GM18505 (cell line): Measurements from ENCODE around the gene HOXD10.

Experiments
- ATAC-seq: cut with Tn5 transposase; IDR thresholded peaks from one replicate; pipeline ENCODE4 v1.9.1; 2021; ENCODE audit not compliant: unreplicated experiment
- POLR2A ChIP-seq: IDR thresholded peaks from 4 replicates; pipeline ENCODE4 v1.6.1; 2011; ENCODE audit warnings: borderline replicate concordance; ENCODE audit not compliant: insufficient read depth, insufficient read length; ENCODE audit errors: extremely low read depth

HOXD10 gene

GRCh38 chr2:176079831-176080539, 36.6 kb upstream of the HOXD10 start:
- ATAC-seq: no peak
- no peak for TF ChIP-seq POLR2A

DNA sequence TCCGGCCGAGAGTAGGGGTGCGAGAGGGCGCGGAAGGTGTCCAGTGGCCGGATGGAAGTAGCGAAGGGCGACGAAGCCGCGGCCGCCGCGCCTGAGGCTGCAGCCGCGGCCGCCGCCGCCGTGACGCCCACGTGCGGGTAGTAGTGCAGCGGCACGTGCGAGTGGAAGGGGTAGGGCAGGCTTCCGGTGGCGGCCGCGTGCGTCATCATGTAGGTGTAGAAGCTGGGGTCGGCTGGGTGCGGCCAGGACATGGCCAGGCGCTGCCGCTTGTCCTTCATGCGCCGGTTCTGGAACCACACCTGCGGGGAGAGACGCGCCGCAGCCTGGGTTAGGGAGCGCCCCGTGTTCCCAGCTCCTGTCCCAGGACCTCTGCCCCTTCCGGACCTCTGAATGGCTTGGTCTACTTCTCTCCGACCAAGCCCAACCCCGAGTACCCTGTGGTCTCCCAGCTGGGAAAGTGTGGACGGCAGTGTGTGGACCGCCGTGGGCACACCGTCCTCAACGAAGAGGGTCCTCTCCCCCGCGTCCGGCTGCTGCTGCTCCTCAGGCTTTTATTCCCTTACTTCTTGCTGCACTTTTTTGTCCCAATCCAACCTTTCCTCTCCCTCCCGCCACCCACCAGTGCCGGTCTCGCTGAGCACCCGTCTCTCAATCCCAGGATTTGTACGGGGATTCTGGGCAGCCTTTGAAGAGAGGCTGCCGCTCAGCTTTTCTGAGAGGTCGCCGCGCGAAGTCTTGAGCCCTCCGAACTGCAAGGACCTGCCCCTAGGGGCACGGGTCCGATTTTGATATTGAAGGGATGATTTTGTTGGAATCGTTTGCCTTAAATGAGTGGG, 35.8 kb upstream of the HOXD10 start:
- ATAC-seq: no peak
- no peak for TF ChIP-seq POLR2A

GRCh38 chr2:176081376-176081836, 35.2 kb upstream of the HOXD10 start:
- no peak for TF ChIP-seq POLR2A
- no peak for ATAC-seq

- no peak for TF ChIP-seq POLR2A
- no peak for ATAC-seq
Observed at GRCh38 chr2:176081837-176082524, 34.6 kb upstream of the HOXD10 start.

DNA sequence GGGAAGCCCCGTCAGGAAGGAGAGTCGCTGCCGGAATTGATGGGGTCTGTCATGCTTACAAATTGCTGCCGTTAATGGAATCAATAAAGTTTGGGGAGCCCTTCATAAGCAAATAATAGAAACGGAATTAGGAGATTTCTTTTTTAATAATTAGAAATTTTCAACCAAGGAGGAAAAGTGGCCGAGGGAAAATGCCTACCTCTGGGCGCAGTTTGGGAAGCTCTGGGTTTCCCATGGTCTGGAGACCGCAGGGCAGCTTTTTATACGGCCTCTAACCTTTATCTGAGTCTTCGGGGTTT, 34.1 kb upstream of the HOXD10 start:
- no peak for ATAC-seq
- no peak for TF ChIP-seq POLR2A

DNA sequence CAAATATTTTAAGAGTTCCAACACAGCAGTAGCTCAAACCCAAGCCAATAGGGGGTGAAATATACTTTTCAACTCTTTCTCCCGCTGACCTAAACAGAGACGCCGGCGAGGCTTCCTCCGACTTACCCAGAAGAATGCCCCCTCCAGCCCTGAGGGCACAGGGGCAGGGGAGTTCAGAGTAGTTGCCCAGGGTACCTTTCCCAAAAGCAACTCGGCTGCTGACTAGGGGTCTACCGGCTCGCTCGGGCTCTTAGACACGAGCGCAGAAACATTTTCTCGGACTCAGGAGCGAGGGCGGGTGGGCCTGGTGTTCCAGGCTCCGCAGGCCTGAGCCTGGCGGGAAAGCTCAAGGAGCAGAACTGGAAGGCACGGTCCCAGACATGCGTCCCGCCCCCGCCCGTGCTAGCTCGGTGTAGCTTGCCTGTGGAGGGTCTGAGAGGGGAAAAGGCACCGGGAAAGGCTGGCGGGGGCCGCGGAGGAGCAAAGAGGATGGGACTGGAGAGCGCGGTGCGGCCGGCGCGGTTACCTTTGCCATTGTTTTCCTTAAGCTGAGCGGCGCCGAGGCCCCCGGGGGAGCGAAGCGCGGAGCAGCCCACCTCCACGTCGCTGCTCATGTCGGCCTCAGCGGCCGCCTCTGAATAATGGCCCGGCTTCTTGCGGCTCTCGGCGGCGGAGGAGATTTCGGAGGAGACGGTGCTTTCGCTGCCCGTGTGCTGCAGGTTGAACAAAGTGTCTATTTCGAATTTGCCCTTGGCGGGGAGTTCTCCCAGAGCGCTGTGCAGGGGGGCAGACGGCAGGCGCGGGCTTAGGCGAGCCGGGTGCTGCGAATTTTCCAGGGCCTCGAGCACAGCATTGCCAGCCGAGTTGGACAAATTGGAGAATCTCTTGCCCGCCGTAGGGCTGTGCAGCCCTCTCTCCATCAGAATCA, 33.5 kb upstream of the HOXD10 start:
- TF ChIP-seq POLR2A: no peak
- no peak for ATAC-seq

DNA sequence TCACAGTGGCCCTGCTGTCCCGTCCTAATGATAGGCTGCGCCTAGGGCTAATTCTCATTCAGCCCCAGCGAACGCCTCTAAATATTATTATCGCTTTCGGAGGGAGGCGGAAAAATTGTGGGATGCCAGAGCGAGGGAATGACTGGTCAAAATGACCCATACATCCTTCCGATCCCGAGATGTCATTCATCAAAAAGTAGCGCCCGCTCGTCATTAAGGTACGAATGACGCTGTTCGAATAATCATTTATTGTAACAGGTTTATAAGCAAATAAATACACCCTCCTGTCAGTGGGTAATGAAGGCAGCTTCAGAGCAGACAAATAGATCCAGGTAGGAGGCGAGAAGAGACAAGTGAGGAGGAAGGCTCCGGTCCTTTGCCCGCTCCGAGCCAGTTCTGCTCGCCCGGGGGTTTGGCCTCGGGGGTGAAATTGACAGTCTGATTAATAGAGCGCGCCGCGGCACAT, 32.7 kb upstream of the HOXD10 start, which contains the start of gene EVX2:
Gene EVX2 (minus strand): TSS at position 167 of the 466 bp plus-strand sequence. CDS start 186 bp downstream, outside the sequence.
- no peak for TF ChIP-seq POLR2A
- no peak for ATAC-seq

- no peak for TF ChIP-seq POLR2A
- no peak for ATAC-seq
Observed at GRCh38 chr2:176084611-176085119, 31.9 kb upstream of the HOXD10 start.

GRCh38 chr2:176085120-176085788, 31.3 kb upstream of the HOXD10 start:
- TF ChIP-seq POLR2A: no peak
- no peak for ATAC-seq

DNA sequence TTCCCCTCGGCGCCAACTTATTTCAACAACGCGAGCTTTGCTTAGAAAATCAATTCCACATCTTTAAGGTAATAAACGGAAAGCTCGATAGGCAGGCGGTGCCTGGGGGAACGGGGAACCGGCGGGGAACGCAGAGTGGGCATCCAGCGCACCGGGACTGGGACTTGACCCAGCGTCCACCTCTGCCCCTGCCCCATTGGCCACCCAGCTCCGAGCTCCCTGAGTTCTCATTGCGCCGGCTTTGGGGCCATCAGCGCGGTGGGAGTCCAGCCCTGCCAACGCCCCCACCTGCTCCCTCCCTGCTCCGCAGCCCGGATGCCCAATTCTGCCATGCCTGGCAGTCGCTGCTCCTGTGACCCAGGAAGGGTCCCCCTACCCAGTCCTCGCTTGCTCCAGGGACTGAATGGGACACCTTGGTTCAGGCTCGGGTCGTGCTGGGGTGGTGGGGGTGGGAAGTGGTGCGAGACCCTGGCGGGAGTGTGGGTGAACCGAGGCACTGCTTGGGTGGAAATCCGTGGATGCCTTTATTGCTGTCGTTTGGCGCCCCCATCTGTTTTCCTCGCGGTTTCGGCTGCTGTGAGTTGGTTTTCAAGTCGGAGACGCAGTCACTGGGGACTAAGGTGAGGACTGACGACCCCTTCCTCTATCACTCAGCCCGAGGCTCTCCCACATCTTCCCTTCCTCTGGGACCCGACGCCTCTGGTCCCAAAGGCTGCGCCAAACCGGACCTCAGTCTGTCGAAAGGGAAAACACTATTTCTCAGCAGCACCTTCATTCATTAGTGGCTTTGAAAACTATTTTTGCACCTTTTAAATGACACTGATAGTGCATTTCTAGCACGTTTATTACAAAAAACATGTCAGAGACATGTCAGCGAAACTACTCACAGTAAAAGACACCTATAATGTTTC, 30.5 kb upstream of the HOXD10 start:
- TF ChIP-seq POLR2A: no peak
- no peak for ATAC-seq
